H1 (cell line): ENCODE data around the gene SKAP1. TPM values are rescaled to one million over a fixed set of nuclear protein-coding genes. Genes with fewer than 3 reads are reported as not detected.

Experiments used
- BCL11A ChIP-seq, 2 experiments: IDR thresholded peaks; one replicate each; pipeline ENCODE4 v1.6.1; 2011; ENCODE audit warnings: low read depth in 2 of 2, low read length in 2 of 2, mild to moderate bottlenecking in 2 of 2
- RXRA ChIP-seq: IDR thresholded peaks from 2 replicates; pipeline ENCODE4 v1.6.1; 2011; ENCODE audit warnings: low read depth, mild to moderate bottlenecking, low read length, moderate library complexity; ENCODE audit not compliant: insufficient read depth
- SUZ12 ChIP-seq: fragments of 200-600 bp; sonication (generic); IDR thresholded peaks from 2 replicates; pipeline ENCODE4 v1.6.1; 2012; ENCODE audit warnings: mild to moderate bottlenecking, inconsistent platforms, low read length, moderate library complexity, mixed read lengths
- YY1 ChIP-seq: IDR thresholded peaks from 2 replicates; pipeline ENCODE4 v1.6.1; 2011; ENCODE audit warnings: low read depth, mild to moderate bottlenecking, low read length
- polyA plus RNA-seq, 7 experiments: library from polyadenylated mRNA; depleted of rRNA in 3 of 7; stranded (reverse) in 5 of 7; unstranded in 2 of 7; fragments of >200 nt in 5 of 7; fragments of 200-250 nt in 2 of 7; gene quantifications; 1 replicate in 5 of 7; 2 replicates in 1 of 7; 4 replicates in 1 of 7; pipeline versions ENCODE4 v1.2.1 to v1.2.3, GENCODE V29; 2011 to 2013; ENCODE audit warnings: missing spikeins in 2 of 7, mixed read lengths in 2 of 7
- total RNA-seq: library from RNA; stranded (reverse); fragmentation: NEBNext Ultra II Directional; extraction: Animal tissue kit (Norgen Biotek cat#: 25700); gene quantifications from 2 replicates; pipeline ENCODE4 v1.2.1, GENCODE V29; 2021

The SKAP1 gene
- total and polyA plus RNA-seq, 2 of the 8 experiments (the other 6 are each of a cell fraction or from before 2014, with no cell fraction given) = not detected

- TF ChIP-seq SUZ12 (no peak), RXRA (no peak), BCL11A (IDR thresholded peaks at IDR 0.05; ENCODE audit: low read depth in 2 of 2, low read length in 2 of 2) (no peak), YY1 (no peak)
- TF ChIP-seq, all 59 proteins: peak for 0
Measured at GRCh38 chr17:48432820-48433775, 3.1 kb upstream of the SKAP1 start (continued).
